Glutamatergic neuron (in vitro differentiated cells): ENCODE measurements around the gene GLIS1. TPM values are rescaled to one million over a fixed set of nuclear protein-coding genes. Genes with fewer than 3 reads are reported as not detected.

Experiments
- DNase-seq: peaks from one replicate; pipeline ENCODE4 v3.0.0; 2022
- H3K27ac Mint-ChIP-seq: one replicate; pipeline ENCODE4 v1.8.0; 2020; ENCODE audit warnings: mild to moderate bottlenecking, mixed read lengths, inconsistent platforms; ENCODE audit not compliant: unreplicated experiment
- H3K27me3 Mint-ChIP-seq: one replicate; pipeline ENCODE4 v1.8.0; 2020; ENCODE audit warnings: mild to moderate bottlenecking, moderate library complexity, mixed read lengths, inconsistent platforms; ENCODE audit not compliant: unreplicated experiment
- H3K36me3 Mint-ChIP-seq: one replicate; pipeline ENCODE4 v1.8.0; 2020; ENCODE audit warnings: mild to moderate bottlenecking, mixed read lengths, inconsistent platforms; ENCODE audit not compliant: unreplicated experiment
- H3K4me1 Mint-ChIP-seq: one replicate; pipeline ENCODE4 v1.8.0; 2020; ENCODE audit warnings: mild to moderate bottlenecking, low read depth, mixed read lengths, inconsistent platforms; ENCODE audit not compliant: unreplicated experiment
- H3K4me3 Mint-ChIP-seq: one replicate; pipeline ENCODE4 v1.8.0; 2020; ENCODE audit warnings: mild to moderate bottlenecking, mixed read lengths, inconsistent platforms; ENCODE audit not compliant: unreplicated experiment
- H3K9me3 Mint-ChIP-seq: one replicate; pipeline ENCODE4 v1.8.0; 2020; ENCODE audit warnings: mild to moderate bottlenecking, moderate library complexity, mixed read lengths, inconsistent platforms; ENCODE audit not compliant: unreplicated experiment
- total RNA-seq: library from RNA; stranded (reverse); fragmentation: NEBNext Ultra II Directional; extraction: Animal tissue kit (Norgen Biotek cat#: 25700); gene quantifications from one replicate; pipeline ENCODE4 v1.2.1, GENCODE V29; 2021; ENCODE audit not compliant: unreplicated experiment
- TF ChIP-seq, protein P1 (sequence below): fragments of 200-600 bp; sonication (generic); IDR thresholded peaks from one replicate; pipeline ENCODE4 v1.5.0; 2021; ENCODE audit not compliant: partially characterized antibody, unreplicated experiment

GLIS1 gene
- total RNA-seq, 1 donor from 2014 or later = 0.76 TPM

DNA sequence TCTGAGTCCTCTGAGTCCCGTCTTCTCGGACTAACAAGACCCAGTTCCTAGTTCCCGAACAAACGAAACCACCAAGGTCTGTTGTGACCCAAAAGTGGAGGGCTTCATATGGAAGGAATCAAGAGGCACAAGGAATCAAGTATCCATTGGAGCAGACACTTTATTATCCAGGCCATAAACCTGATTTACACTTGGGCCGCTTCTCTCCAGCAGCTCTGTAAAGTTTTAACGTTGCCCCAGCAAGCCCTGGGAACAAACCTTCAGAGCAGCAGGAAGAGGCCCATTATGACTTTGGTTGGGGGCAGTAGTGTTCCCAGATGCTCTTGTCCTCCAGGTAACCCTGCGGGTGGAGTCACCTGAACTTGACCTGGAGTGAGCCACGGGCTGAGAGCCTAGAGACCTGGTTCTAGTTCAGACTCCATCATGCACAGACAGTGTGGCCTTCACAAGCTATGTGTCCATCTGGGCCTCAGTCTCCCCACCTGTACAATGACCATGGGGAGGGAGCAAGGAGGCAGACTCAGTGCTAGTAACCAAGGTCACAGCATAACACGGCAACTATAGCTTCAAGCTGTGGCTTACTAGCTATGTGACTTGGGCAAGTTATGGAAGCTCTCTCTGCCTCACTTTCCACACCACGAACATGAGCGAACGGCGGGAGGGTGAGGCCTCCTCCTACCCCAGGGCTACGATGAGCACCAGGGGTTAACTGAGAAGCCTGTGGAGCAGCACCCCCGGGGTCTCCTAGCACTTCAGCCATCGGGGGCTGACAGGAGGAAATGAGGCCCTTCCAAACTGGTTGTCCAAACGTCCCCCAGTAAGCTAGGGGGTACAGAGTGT, 95.7 kb downstream of the GLIS1 start:
- Mint-ChIP-seq H3K27ac (no peak overlapping the region), H3K4me1 (peaks cover 12% of the 10 kb centered on the region), H3K36me3 (no peaks in the 10 kb centered on the region), H3K27me3 (peaks cover 3% of the 10 kb centered on the region), H3K9me3 (peaks cover 3% of the 10 kb centered on the region), H3K4me3 (no peak overlapping the region)
- no peak for DNase-seq
- TF ChIP-seq, protein P1, sequence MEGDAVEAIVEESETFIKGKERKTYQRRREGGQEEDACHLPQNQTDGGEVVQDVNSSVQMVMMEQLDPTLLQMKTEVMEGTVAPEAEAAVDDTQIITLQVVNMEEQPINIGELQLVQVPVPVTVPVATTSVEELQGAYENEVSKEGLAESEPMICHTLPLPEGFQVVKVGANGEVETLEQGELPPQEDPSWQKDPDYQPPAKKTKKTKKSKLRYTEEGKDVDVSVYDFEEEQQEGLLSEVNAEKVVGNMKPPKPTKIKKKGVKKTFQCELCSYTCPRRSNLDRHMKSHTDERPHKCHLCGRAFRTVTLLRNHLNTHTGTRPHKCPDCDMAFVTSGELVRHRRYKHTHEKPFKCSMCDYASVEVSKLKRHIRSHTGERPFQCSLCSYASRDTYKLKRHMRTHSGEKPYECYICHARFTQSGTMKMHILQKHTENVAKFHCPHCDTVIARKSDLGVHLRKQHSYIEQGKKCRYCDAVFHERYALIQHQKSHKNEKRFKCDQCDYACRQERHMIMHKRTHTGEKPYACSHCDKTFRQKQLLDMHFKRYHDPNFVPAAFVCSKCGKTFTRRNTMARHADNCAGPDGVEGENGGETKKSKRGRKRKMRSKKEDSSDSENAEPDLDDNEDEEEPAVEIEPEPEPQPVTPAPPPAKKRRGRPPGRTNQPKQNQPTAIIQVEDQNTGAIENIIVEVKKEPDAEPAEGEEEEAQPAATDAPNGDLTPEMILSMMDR = no peak

DNA sequence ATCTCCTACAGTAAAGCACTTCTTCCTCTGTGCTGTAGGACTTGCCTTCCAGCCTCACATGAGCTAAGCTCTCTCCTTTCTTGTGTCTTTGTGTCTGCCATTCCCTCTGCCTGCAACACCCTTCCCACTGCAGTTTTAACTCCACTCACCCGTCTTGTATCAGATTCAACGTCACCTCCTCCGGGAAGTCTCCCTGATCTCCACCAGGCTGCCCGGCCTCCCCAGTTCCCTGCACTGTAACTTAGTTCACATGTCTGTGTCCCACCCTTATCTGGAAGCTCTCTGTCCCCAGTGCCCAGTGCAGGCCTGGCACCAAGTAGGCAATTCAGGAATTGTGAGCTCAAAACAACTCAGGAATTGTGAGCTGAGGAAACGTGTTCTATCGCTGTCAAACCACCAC, 96.4 kb downstream of the GLIS1 start:
- TF ChIP-seq, protein P1 = no peak

DNA sequence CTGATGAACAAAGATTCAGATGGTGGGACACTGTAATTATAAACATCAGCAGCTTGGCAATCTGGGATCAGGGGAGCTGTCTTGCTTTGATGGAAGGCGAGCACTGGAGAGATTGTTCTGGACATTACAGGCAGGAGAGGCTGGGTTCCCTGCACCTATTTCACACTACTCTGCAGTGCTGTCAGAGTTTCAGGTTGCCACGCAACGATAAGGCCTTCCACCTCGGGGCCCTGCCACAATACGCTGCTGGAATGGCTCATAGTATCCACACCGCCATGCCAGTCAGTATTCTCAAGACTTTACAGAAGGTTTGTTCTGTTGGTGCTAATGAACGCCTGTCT, 96.8 kb downstream of the GLIS1 start:
- Mint-ChIP-seq H3K27ac (no peak overlapping the region), H3K36me3 (no peaks in the 10 kb centered on the region)

More for the DNA sequence above, 96.4 kb downstream of the GLIS1 start:
- Mint-ChIP-seq H3K27me3 (peaks cover 4% of the 10 kb centered on the region), H3K36me3 (no peaks in the 10 kb centered on the region), H3K9me3 (peaks cover 6% of the 10 kb centered on the region), H3K4me1 (peaks cover 14% of the 10 kb centered on the region), H3K4me3 (no peak overlapping the region), H3K27ac (no peak overlapping the region)
- no peak for DNase-seq

DNA sequence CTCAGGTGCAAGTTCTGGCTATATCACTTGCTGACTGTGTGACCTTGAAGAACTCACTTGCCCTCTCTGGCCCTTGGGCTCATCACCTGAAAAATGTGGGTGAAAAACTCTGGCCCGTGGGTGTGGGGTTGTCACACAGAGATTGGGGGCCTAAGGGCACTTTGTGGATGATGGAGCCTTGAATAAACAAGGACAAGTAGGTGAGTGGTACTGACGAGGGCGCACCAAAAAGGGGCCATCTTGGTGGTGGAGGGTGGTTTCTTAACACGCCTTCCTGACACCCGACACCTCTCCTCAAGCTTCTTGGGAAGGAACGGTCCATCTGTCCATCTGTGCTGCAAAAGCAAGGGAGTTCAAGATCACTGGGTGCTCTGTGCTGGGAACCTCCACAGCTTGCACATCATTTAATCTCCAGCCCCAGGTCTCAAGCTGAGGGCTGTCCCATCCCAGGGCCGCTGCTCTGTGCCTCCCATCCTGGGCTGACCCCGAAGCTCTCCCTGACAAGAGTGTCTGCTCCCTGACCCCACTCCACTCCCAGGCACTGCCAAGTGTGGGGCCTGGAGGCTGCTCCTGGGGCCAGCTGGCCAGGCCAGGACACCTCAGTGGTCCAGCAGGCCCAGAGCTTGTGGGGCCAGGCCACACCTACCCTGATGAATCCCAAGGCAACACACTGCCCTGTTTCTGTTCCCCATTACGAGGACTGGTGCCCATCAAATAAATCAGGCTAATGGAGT, 97.3 kb downstream of the GLIS1 start:
- H3K27me3 Mint-ChIP-seq = peaks cover 4% of the 10 kb centered on the region
- peaks cover 15% of the 10 kb centered on the region for H3K4me1 Mint-ChIP-seq
- no peak overlapping the region for H3K27ac Mint-ChIP-seq
- peaks cover 7% of the 10 kb centered on the region for H3K9me3 Mint-ChIP-seq
- TF ChIP-seq, protein P1 = no peak
- no peak for DNase-seq
- H3K4me3 Mint-ChIP-seq = no peak overlapping the region
- H3K36me3 Mint-ChIP-seq = no peaks in the 10 kb centered on the region

More for the DNA sequence above, 96.8 kb downstream of the GLIS1 start:
- Mint-ChIP-seq H3K4me3 (no peak overlapping the region), H3K4me1 (peaks cover 15% of the 10 kb centered on the region), H3K27me3 (peaks cover 4% of the 10 kb centered on the region), H3K9me3 (peaks cover 7% of the 10 kb centered on the region)
- no peak for DNase-seq
- TF ChIP-seq, protein P1 = no peak

DNA sequence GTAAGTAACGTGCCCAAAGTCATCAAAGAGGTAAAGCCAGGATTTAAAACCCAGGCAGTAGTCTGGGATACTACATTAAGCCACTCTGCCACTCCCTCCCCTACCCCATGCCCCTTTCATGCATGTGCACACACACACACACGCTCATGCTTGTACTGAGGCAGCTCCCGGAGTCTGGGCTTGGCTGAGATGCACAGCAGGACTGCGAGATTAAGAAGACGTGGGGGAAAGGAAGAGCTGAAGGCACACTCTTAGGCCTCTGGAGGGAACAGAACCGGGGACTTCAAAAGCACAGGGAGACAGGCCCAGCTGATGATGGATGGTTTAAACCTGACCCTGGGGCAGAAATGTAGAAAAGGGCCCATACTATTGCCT, 98.3 kb downstream of the GLIS1 start:
- TF ChIP-seq, protein P1 = no peak
- H3K27ac Mint-ChIP-seq = no peak overlapping the region
- no peaks in the 10 kb centered on the region for H3K36me3 Mint-ChIP-seq
- no peak overlapping the region for H3K4me3 Mint-ChIP-seq
- DNase-seq = no peak
- peaks cover 11% of the 10 kb centered on the region for H3K9me3 Mint-ChIP-seq
- H3K4me1 Mint-ChIP-seq = peaks cover 15% of the 10 kb centered on the region
- H3K27me3 Mint-ChIP-seq = peaks cover 4% of the 10 kb centered on the region
